Stomach (tissue), 4 donors: ENCODE data around the gene RYR1.

ENCODE experiments used
- EP300 ChIP-seq: sonication (generic); formaldehyde crosslinking; IDR thresholded peaks from one replicate; pipeline ENCODE4 v1.6.1; 2017; ENCODE audit warnings: antibody characterized with exemption
- POLR2A ChIP-seq, 4 donors: fragments of 450-650 bp; IDR thresholded peaks; one replicate each; pipeline ENCODE4 v1.6.1; 2016; ENCODE audit warnings: antibody characterized with exemption in 4 of 4, control low read depth in 2 of 4, mild to moderate bottlenecking in 1 of 4, moderate library complexity in 1 of 4
- POLR2AphosphoS5 ChIP-seq, 3 donors: sonication (generic); formaldehyde crosslinking; IDR thresholded peaks; one replicate each; pipeline ENCODE4 v1.6.1; 2016; ENCODE audit warnings: antibody characterized with exemption in 3 of 3
- TF ChIP-seq, protein P1 (sequence below), 7 experiments: fragments of 450-650 bp in 4 of 7; fragments of 200-600 bp in 3 of 7; sonication (generic) in 3 of 7; IDR thresholded peaks; one replicate each; pipeline ENCODE4 v1.5.1; 2016 to 2019; ENCODE audit warnings: antibody characterized with exemption in 7 of 7, control low read depth in 2 of 7, mild to moderate bottlenecking in 1 of 7

DNA sequence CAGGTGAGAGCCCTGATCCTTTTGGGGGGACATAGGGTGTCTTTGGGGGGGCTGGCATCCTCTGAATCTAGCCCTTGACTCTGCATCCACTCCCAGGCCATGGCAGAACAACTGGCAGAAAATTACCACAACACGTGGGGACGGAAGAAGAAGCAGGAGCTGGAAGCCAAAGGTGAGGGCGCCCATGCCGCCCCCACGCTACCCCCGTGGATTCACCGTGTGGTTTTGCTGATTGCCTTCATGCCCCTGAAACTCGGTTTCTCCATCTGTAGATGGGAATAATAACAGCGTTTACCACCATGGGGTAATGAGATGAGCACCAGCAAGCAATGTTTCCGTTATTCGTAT lies 72.9 kb downstream of the RYR1 start:
- TF ChIP-seq, protein P1, sequence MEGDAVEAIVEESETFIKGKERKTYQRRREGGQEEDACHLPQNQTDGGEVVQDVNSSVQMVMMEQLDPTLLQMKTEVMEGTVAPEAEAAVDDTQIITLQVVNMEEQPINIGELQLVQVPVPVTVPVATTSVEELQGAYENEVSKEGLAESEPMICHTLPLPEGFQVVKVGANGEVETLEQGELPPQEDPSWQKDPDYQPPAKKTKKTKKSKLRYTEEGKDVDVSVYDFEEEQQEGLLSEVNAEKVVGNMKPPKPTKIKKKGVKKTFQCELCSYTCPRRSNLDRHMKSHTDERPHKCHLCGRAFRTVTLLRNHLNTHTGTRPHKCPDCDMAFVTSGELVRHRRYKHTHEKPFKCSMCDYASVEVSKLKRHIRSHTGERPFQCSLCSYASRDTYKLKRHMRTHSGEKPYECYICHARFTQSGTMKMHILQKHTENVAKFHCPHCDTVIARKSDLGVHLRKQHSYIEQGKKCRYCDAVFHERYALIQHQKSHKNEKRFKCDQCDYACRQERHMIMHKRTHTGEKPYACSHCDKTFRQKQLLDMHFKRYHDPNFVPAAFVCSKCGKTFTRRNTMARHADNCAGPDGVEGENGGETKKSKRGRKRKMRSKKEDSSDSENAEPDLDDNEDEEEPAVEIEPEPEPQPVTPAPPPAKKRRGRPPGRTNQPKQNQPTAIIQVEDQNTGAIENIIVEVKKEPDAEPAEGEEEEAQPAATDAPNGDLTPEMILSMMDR (IDR thresholded peaks at IDR 0.05) = no peak
- no peak for TF ChIP-seq POLR2AphosphoS5 (IDR thresholded peaks at IDR 0.05)
- no peak for TF ChIP-seq POLR2A (IDR thresholded peaks at IDR 0.05)
- no peak for TF ChIP-seq EP300
